ENCODE measurements around the gene MEIS1. TPM values are rescaled to one million over a fixed set of nuclear protein-coding genes. Genes with fewer than 3 reads are reported as not detected.

The MEIS1 gene
- total RNA-seq, 1 experiment from 2014 or later: 9.1 TPM

- BruUV-seq (replicated peaks): no TSS peak
- CTCF ChIA-PET: no interaction called here
- H3K79me2 ChIP-seq (ENCODE audit: low read depth): no peaks in the 10 kb centered on the region
- intact Hi-C loops (cut with micrococcal nuclease; ENCODE audit: unreplicated experiment): no loop called here
- no peaks in the 10 kb centered on the region for H3K9me2 ChIP-seq (ENCODE audit: insufficient read depth)
- no peak for TF ChIP-seq CTCF (conservative IDR thresholded peaks at IDR 0.05)
- TF ChIP-seq EZH2 (IDR thresholded peaks at IDR 0.05; ENCODE audit: low read depth): no peak
- no peaks in the 10 kb centered on the region for H3K9me3 ChIP-seq (ENCODE audit: insufficient read depth, low read depth)
- H3K36me3 ChIP-seq (ENCODE audit: low read depth): no peaks in the 10 kb centered on the region
- H2AFZ ChIP-seq: no peak overlapping the region
- H4K20me1 ChIP-seq (ENCODE audit: insufficient read depth): no peaks in the 10 kb centered on the region
- H3F3A ChIP-seq (ENCODE audit: insufficient read depth, low read depth): no peaks in the 10 kb centered on the region
- H3K4me1 ChIP-seq (replicated peaks; ENCODE audit: insufficient read depth): no peaks in the 10 kb centered on the region
- no peak overlapping the region for H3K4me2 ChIP-seq
- DNase-seq: no peak
- no peaks in the 10 kb centered on the region for H3K27me3 ChIP-seq (ENCODE audit: insufficient read depth, low read depth)
- no peak overlapping the region for H3K27ac ChIP-seq
- H3K4me3 ChIP-seq: no peak overlapping the region
- POLR2A ChIA-PET (ENCODE audit: unreplicated experiment): interaction anchor here (0.6 kb wide), 2 partner anchors 51 to 941 kb away, joined by 3 to 4 read pairs; no protein-coding TSS in a partner anchor
Observed at GRCh38 chr2:66460031-66460430, 25.1 kb downstream of the MEIS1 start.

- H3K4me2 ChIP-seq: no peak overlapping the region
- H3F3A ChIP-seq (ENCODE audit: insufficient read depth, low read depth): no peaks in the 10 kb centered on the region
- H3K4me3 ChIP-seq: no peak overlapping the region
- H4K20me1 ChIP-seq (ENCODE audit: insufficient read depth): no peaks in the 10 kb centered on the region
- H3K36me3 ChIP-seq (ENCODE audit: low read depth): no peaks in the 10 kb centered on the region
- ChIA-PET POLR2A (ENCODE audit: unreplicated experiment) (interaction anchor here (0.7 kb wide), 1 partner anchor 1210 kb away, joined by 4 read pairs; no protein-coding TSS in a partner anchor), CTCF (no interaction called here)
- no peaks in the 10 kb centered on the region for H3K27me3 ChIP-seq (ENCODE audit: insufficient read depth, low read depth)
- TF ChIP-seq EZH2 (IDR thresholded peaks at IDR 0.05; ENCODE audit: low read depth) (no peak), CTCF (conservative IDR thresholded peaks at IDR 0.05) (no peak)
- BruUV-seq (replicated peaks): no TSS peak
- H2AFZ ChIP-seq: no peak overlapping the region
- H3K79me2 ChIP-seq (ENCODE audit: low read depth): no peaks in the 10 kb centered on the region
- H3K9me2 ChIP-seq (ENCODE audit: insufficient read depth): no peaks in the 10 kb centered on the region
- DNase-seq: no peak
- H3K9me3 ChIP-seq (ENCODE audit: insufficient read depth, low read depth): no peaks in the 10 kb centered on the region
- no peak overlapping the region for H3K27ac ChIP-seq
- no peaks in the 10 kb centered on the region for H3K4me1 ChIP-seq (replicated peaks; ENCODE audit: insufficient read depth)
- intact Hi-C loops (cut with micrococcal nuclease; ENCODE audit: unreplicated experiment): no loop called here
Observed at GRCh38 chr2:66461001-66461663, 26.2 kb downstream of the MEIS1 start.

- TF ChIP-seq EZH2 (IDR thresholded peaks at IDR 0.05; ENCODE audit: low read depth) (no peak), CTCF (conservative IDR thresholded peaks at IDR 0.05) (no peak)
- ChIA-PET POLR2A (ENCODE audit: unreplicated experiment) (interaction anchor here (0.7 kb wide), 1 partner anchor 1211 kb away, joined by 4 read pairs; no protein-coding TSS in a partner anchor), CTCF (interaction anchor here (0.5 kb wide), 1 partner anchor 33 kb away, joined by 4 read pairs; no protein-coding TSS in a partner anchor)
- DNase-seq: no peak
- Histone ChIP-seq H3K27ac (no peak overlapping the region), H3F3A (ENCODE audit: insufficient read depth, low read depth) (no peaks in the 10 kb centered on the region), H3K36me3 (ENCODE audit: low read depth) (no peaks in the 10 kb centered on the region), H4K20me1 (ENCODE audit: insufficient read depth) (no peaks in the 10 kb centered on the region), H3K4me3 (no peak overlapping the region), H3K9me3 (ENCODE audit: insufficient read depth, low read depth) (no peaks in the 10 kb centered on the region), H3K4me1 (replicated peaks; ENCODE audit: insufficient read depth) (no peaks in the 10 kb centered on the region), H3K79me2 (ENCODE audit: low read depth) (no peaks in the 10 kb centered on the region), H3K4me2 (no peak overlapping the region), H3K9me2 (ENCODE audit: insufficient read depth) (no peaks in the 10 kb centered on the region), H2AFZ (no peak overlapping the region), H3K27me3 (ENCODE audit: insufficient read depth, low read depth) (no peaks in the 10 kb centered on the region)
- BruUV-seq (replicated peaks): no TSS peak
- intact Hi-C loops (cut with micrococcal nuclease; ENCODE audit: unreplicated experiment): no loop called here
Observed at GRCh38 chr2:66461664-66462500, 27.0 kb downstream of the MEIS1 start.
